Mesodermal cell (in vitro differentiated cells): ENCODE results near the gene ZNF354C.
"Not testable (repeated sequence)": the region's sequence is repeated elsewhere in the genome, so short reads cannot be mapped to it uniquely, and the experiment has no call there.

Source experiments
- H3K27ac ChIP-seq: 2 replicates; pipeline ENCODE4 v1.7.0; 2013; ENCODE audit warnings: mild to moderate bottlenecking, low read depth, low read length, moderate library complexity; ENCODE audit not compliant: severe bottlenecking
- H3K36me3 ChIP-seq: 2 replicates; pipeline ENCODE4 v1.7.1; 2013; ENCODE audit warnings: mild to moderate bottlenecking, low read length, moderate library complexity; ENCODE audit not compliant: control insufficient read depth, insufficient read depth
- H3K4me1 ChIP-seq: one replicate; pipeline ENCODE4 v1.7.1; 2013; ENCODE audit warnings: mild to moderate bottlenecking, low read length; ENCODE audit not compliant: insufficient read depth, control insufficient read depth, poor library complexity, severe bottlenecking
- H3K4me3 ChIP-seq: 2 replicates; pipeline ENCODE4 v1.7.0; 2013; ENCODE audit warnings: low read length, control low read depth, mild to moderate bottlenecking; ENCODE audit not compliant: insufficient read depth, poor library complexity, severe bottlenecking; ENCODE audit errors: extremely low read depth
- H3K9me3 ChIP-seq: 2 replicates; pipeline ENCODE4 v1.7.1; 2013; ENCODE audit warnings: mild to moderate bottlenecking, low read length, moderate library complexity; ENCODE audit not compliant: control insufficient read depth
- WGBS, 2 experiments: methylation state at CpG; one replicate each; pipeline ENCODE4 v1.1.5; 2013; ENCODE audit warnings: missing lambda C conversion rate in 2 of 2; ENCODE audit not compliant: insufficient coverage in 2 of 2; 5-methylcytosine and 5-hydroxymethylcytosine counted together

The ZNF354C gene

GRCh38 chr5:179065703-179066102, 5.5 kb downstream of the ZNF354C start:
- Histone ChIP-seq H3K36me3 (peaks cover 7% of the 10 kb centered on the region), H3K9me3 (peaks cover 71% of the 10 kb centered on the region), H3K27ac (no peak overlapping the region), H3K4me1 (no peaks in the 10 kb centered on the region), H3K4me3 (no peak overlapping the region)
- WGBS, 2 experiments: 60 to 83% methylated on average over 1 to 2 of the region's 6 CpGs

GRCh38 chr5:179079165-179079987, 19.2 kb downstream of the ZNF354C start:
- Histone ChIP-seq H3K27ac (no peak overlapping the region), H3K4me3 (no peak overlapping the region), H3K9me3 (peaks cover 67% of the 10 kb centered on the region), H3K36me3 (peaks cover 13% of the 10 kb centered on the region), H3K4me1 (no peaks in the 10 kb centered on the region)
- 99% methylated on average over 9 of the region's 11 CpGs; no CpG with 5 or more reads in 1 of the 2 experiments for WGBS, 2 experiments

GRCh38 chr5:179080724-179081123, 20.6 kb downstream of the ZNF354C start:
- H3K4me3 ChIP-seq: no peak overlapping the region
- WGBS, 2 experiments: 66 to 78% methylated on average over 3 to 4 of the region's 4 CpGs
- peaks cover 77% of the 10 kb centered on the region for H3K9me3 ChIP-seq

GRCh38 chr5:179089502-179089901, 29.3 kb downstream of the ZNF354C start:
- Histone ChIP-seq H3K9me3 (peaks cover 51% of the 10 kb centered on the region), H3K36me3 (no peaks in the 10 kb centered on the region), H3K4me3 (no peak overlapping the region), H3K27ac (no peak overlapping the region), H3K4me1 (no peaks in the 10 kb centered on the region)
- 71% methylated on average over 1 of the region's 2 CpGs; no CpG with 5 or more reads in 1 of the 2 experiments for WGBS, 2 experiments

More at GRCh38 chr5:179080724-179081123, 20.6 kb downstream of the ZNF354C start:
- Histone ChIP-seq H3K27ac (no peak overlapping the region), H3K4me1 (no peaks in the 10 kb centered on the region), H3K36me3 (peaks cover 13% of the 10 kb centered on the region)

GRCh38 chr5:179101282-179101681, 41.1 kb downstream of the ZNF354C start:
- not testable (repeated sequence) for H3K27ac ChIP-seq, H3K36me3 ChIP-seq, H3K4me1 ChIP-seq, H3K4me3 ChIP-seq
- WGBS, 2 experiments: 92% methylated on average over 2 to 11 of the region's 17 CpGs
- peaks cover 16% of the 10 kb centered on the region for H3K9me3 ChIP-seq

- H3K27ac ChIP-seq: no peak overlapping the region
- H3K36me3 ChIP-seq: no peaks in the 10 kb centered on the region
- 80 to 92% methylated on average over 6 to 7 of the region's 9 CpGs for WGBS, 2 experiments
Observed at GRCh38 chr5:179110528-179110927, 50.4 kb downstream of the ZNF354C start.

GRCh38 chr5:179111267-179112207, 51.4 kb downstream of the ZNF354C start:
- no peak overlapping the region for H3K27ac ChIP-seq
- no peaks in the 10 kb centered on the region for H3K36me3 ChIP-seq
- H3K4me1 ChIP-seq: no peaks in the 10 kb centered on the region
- no peak overlapping the region for H3K4me3 ChIP-seq
- peaks cover 22% of the 10 kb centered on the region for H3K9me3 ChIP-seq
- WGBS, 2 experiments: 78% methylated on average over 19 to 20 of the region's 21 CpGs

More at GRCh38 chr5:179110528-179110927, 50.4 kb downstream of the ZNF354C start:
- no peaks in the 10 kb centered on the region for H3K4me1 ChIP-seq
- H3K4me3 ChIP-seq: no peak overlapping the region
- peaks cover 19% of the 10 kb centered on the region for H3K9me3 ChIP-seq

GRCh38 chr5:179112469-179113142, 52.4 kb downstream of the ZNF354C start:
- WGBS, 2 experiments: 83 to 88% methylated on average over 8 to 11 of the region's 12 CpGs
- H3K36me3 ChIP-seq: no peaks in the 10 kb centered on the region
- no peak overlapping the region for H3K4me3 ChIP-seq
- peaks cover 27% of the 10 kb centered on the region for H3K9me3 ChIP-seq
- no peaks in the 10 kb centered on the region for H3K4me1 ChIP-seq
- H3K27ac ChIP-seq: no peak overlapping the region

GRCh38 chr5:179113143-179113530, 53.0 kb downstream of the ZNF354C start:
- peaks cover 27% of the 10 kb centered on the region for H3K9me3 ChIP-seq
- 85% methylated on average over 13 of the region's 13 CpGs for WGBS, 2 experiments
- no peak overlapping the region for H3K4me3 ChIP-seq
- H3K27ac ChIP-seq: no peak overlapping the region
- H3K36me3 ChIP-seq: no peaks in the 10 kb centered on the region
- no peaks in the 10 kb centered on the region for H3K4me1 ChIP-seq

- peaks cover 23% of the 10 kb centered on the region for H3K9me3 ChIP-seq
- no peak overlapping the region for H3K27ac ChIP-seq
- H3K4me1 ChIP-seq: no peaks in the 10 kb centered on the region
- no peak overlapping the region for H3K4me3 ChIP-seq
- WGBS, 2 experiments: 83% methylated on average over 9 to 11 of the region's 12 CpGs
- H3K36me3 ChIP-seq: no peaks in the 10 kb centered on the region
Observed at GRCh38 chr5:179113945-179114641, 53.9 kb downstream of the ZNF354C start.
